ENCODE data around the gene DMP1.

- TF ChIP-seq POLR2AphosphoS5 (IDR thresholded peaks at IDR 0.05; ENCODE audit: low read depth, low read length) (no peak), REST (IDR thresholded peaks at IDR 0.05; ENCODE audit: insufficient read depth in 1 of 2, low read depth in 2 of 2, low read length in 2 of 2) (no peak), TAF1 (IDR thresholded peaks at IDR 0.05; ENCODE audit: borderline replicate concordance, insufficient read depth, low read length) (no peak)
These were observed 35.7 kb upstream of the DMP1 start for GRCh38 chr4:87614292-87614890.
